ENCODE data around the gene HOXB5.

Gene HOXB5

GRCh38 chr17:48543854-48544348 lies 49.7 kb downstream of the HOXB5 start:
- H3K4me1 ChIP-seq (ENCODE audit: control insufficient read depth in 1 of 2, insufficient read depth in 2 of 2, low read length in 2 of 2), result peaks cover 10 to 32% of the 10 kb centered on the region in 2 experiments
- H3K4me2 ChIP-seq (ENCODE audit: low read length), result peak overlapping the region; percentile 65
- peaks cover 28% of the 10 kb centered on the region for H3K79me2 ChIP-seq (ENCODE audit: control insufficient read depth, insufficient read depth, low read length, poor library complexity)
- peak overlapping the region; percentile 91 for H2AK5ac ChIP-seq (ENCODE audit: low read length)
- peak overlapping the region; percentile 93 for H4K91ac ChIP-seq (ENCODE audit: low read depth, low read length)
- H3K27ac ChIP-seq (ENCODE audit: low read depth, low read length), result peak overlapping the region; percentile 92
- H2BK5ac ChIP-seq (ENCODE audit: low read depth, low read length, poor library complexity), result peak overlapping the region; percentile 96
- peak overlapping the region; percentile 43 for H4K12ac ChIP-seq (ENCODE audit: low read depth, low read length)
- peaks cover 2 to 10% of the 10 kb centered on the region in 2 experiments for H3K36me3 ChIP-seq (ENCODE audit: control insufficient read depth in 1 of 2, insufficient read depth in 2 of 2, low read length in 2 of 2)
- H2BK120ac ChIP-seq (ENCODE audit: insufficient read depth, low read length, poor library complexity), result peak overlapping the region; percentile 83
- peak overlapping the region; percentile 97 for H3K4ac ChIP-seq (ENCODE audit: low read depth, low read length)
- H3K9ac ChIP-seq (ENCODE audit: low read length), result peak overlapping the region; percentile 85
- H3K79me1 ChIP-seq (ENCODE audit: low read length), result peaks cover 49% of the 10 kb centered on the region
- peak overlapping the region; percentile 58 for H2BK12ac ChIP-seq (ENCODE audit: low read length)
- no peak overlapping the region for H3K23ac ChIP-seq (ENCODE audit: low read length)
- H3K27me3 ChIP-seq (ENCODE audit: insufficient read depth, low read length), result no peaks in the 10 kb centered on the region
- DNase-seq, result no peak
- H4K8ac ChIP-seq (ENCODE audit: low read depth, low read length), result peak overlapping the region; percentile 88
- peak overlapping the region; percentile 82 for H3K4me3 ChIP-seq (ENCODE audit: low read depth, low read length)
- H3K18ac ChIP-seq (ENCODE audit: low read length), result peak overlapping the region; percentile 92
- peak overlapping the region; percentile 24 for H2AFZ ChIP-seq (ENCODE audit: insufficient read depth, low read length, poor library complexity)
- peak overlapping the region; percentile 84 for H3K14ac ChIP-seq (ENCODE audit: low read length)
- H3K9me3 ChIP-seq (ENCODE audit: insufficient read depth, low read depth, low read length), result no peaks in the 10 kb centered on the region
- no CpG with 5 or more reads among the region's 20 CpGs for WGBS (ENCODE audit: extremely low coverage, insufficient coverage, insufficient read length)

- H3K27ac ChIP-seq (ENCODE audit: low read depth, low read length), result peak overlapping the region; percentile 92
- peak overlapping the region; percentile 83 for H2AFZ ChIP-seq (ENCODE audit: insufficient read depth, low read length, poor library complexity)
- peak overlapping the region; percentile 83 for H4K91ac ChIP-seq (ENCODE audit: low read depth, low read length)
- H3K9ac ChIP-seq (ENCODE audit: low read length), result peak overlapping the region; percentile 83
- H2BK12ac ChIP-seq (ENCODE audit: low read length), result peak overlapping the region; percentile 86
- peak overlapping the region; percentile 91 for H2BK5ac ChIP-seq (ENCODE audit: low read depth, low read length, poor library complexity)
- peak overlapping the region; percentile 73 for H4K12ac ChIP-seq (ENCODE audit: low read depth, low read length)
- no peak overlapping the region for H3K23ac ChIP-seq (ENCODE audit: low read length)
- H3K4me1 ChIP-seq (ENCODE audit: control insufficient read depth in 1 of 2, insufficient read depth in 2 of 2, low read length in 2 of 2), result peaks cover 10 to 29% of the 10 kb centered on the region in 2 experiments
- peak overlapping the region; percentile 97 for H3K4ac ChIP-seq (ENCODE audit: low read depth, low read length)
- H3K27me3 ChIP-seq (ENCODE audit: insufficient read depth, low read length), result no peaks in the 10 kb centered on the region
- peak overlapping the region; percentile 92 for H2AK5ac ChIP-seq (ENCODE audit: low read length)
- peak overlapping the region; percentile 78 for H2BK120ac ChIP-seq (ENCODE audit: insufficient read depth, low read length, poor library complexity)
- DNase-seq, result peak; percentile 63 to 82
- H3K79me1 ChIP-seq (ENCODE audit: low read length), result peaks cover 49% of the 10 kb centered on the region
- peaks cover 28% of the 10 kb centered on the region for H3K79me2 ChIP-seq (ENCODE audit: control insufficient read depth, insufficient read depth, low read length, poor library complexity)
- peak overlapping the region; percentile 82 for H3K4me3 ChIP-seq (ENCODE audit: low read depth, low read length)
- peaks cover 2 to 10% of the 10 kb centered on the region in 2 experiments for H3K36me3 ChIP-seq (ENCODE audit: control insufficient read depth in 1 of 2, insufficient read depth in 2 of 2, low read length in 2 of 2)
- peak overlapping the region; percentile 99 for H3K14ac ChIP-seq (ENCODE audit: low read length)
- H3K9me3 ChIP-seq (ENCODE audit: insufficient read depth, low read depth, low read length), result no peaks in the 10 kb centered on the region
- WGBS (ENCODE audit: extremely low coverage, insufficient coverage, insufficient read length), result no CpG with 5 or more reads among the region's 72 CpGs
- peak overlapping the region; percentile 88 for H4K8ac ChIP-seq (ENCODE audit: low read depth, low read length)
- peak overlapping the region; percentile 97 for H3K18ac ChIP-seq (ENCODE audit: low read length)
- H3K4me2 ChIP-seq (ENCODE audit: low read length), result peak overlapping the region; percentile 65
Measured at GRCh38 chr17:48543107-48543853, 50.3 kb downstream of the HOXB5 start.

GRCh38 chr17:48542698-48543106 lies 50.9 kb downstream of the HOXB5 start:
- H2BK5ac ChIP-seq (ENCODE audit: low read depth, low read length, poor library complexity), result peak overlapping the region; percentile 91
- H3K4ac ChIP-seq (ENCODE audit: low read depth, low read length), result peak overlapping the region; percentile 97
- peak overlapping the region; percentile 65 for H4K12ac ChIP-seq (ENCODE audit: low read depth, low read length)
- peak overlapping the region; percentile 63 for H2BK12ac ChIP-seq (ENCODE audit: low read length)
- no peaks in the 10 kb centered on the region for H3K9me3 ChIP-seq (ENCODE audit: insufficient read depth, low read depth, low read length)
- peak overlapping the region; percentile 99 for H3K14ac ChIP-seq (ENCODE audit: low read length)
- peak overlapping the region; percentile 82 for H3K4me3 ChIP-seq (ENCODE audit: low read depth, low read length)
- no peak overlapping the region for H2AFZ ChIP-seq (ENCODE audit: insufficient read depth, low read length, poor library complexity)
- H2BK120ac ChIP-seq (ENCODE audit: insufficient read depth, low read length, poor library complexity), result peak overlapping the region; percentile 78
- H4K91ac ChIP-seq (ENCODE audit: low read depth, low read length), result peak overlapping the region; percentile 83
- WGBS (ENCODE audit: extremely low coverage, insufficient coverage, insufficient read length), result no CpG with 5 or more reads among the region's 12 CpGs
- no peak for DNase-seq
- peak overlapping the region; percentile 86 for H3K4me2 ChIP-seq (ENCODE audit: low read length)
- H3K27me3 ChIP-seq (ENCODE audit: insufficient read depth, low read length), result no peaks in the 10 kb centered on the region
- H3K18ac ChIP-seq (ENCODE audit: low read length), result peak overlapping the region; percentile 97
- H3K4me1 ChIP-seq (ENCODE audit: control insufficient read depth in 1 of 2, insufficient read depth in 2 of 2, low read length in 2 of 2), result peaks cover 10 to 25% of the 10 kb centered on the region in 2 experiments
- peak overlapping the region; percentile 88 for H4K8ac ChIP-seq (ENCODE audit: low read depth, low read length)
- peaks cover 49% of the 10 kb centered on the region for H3K79me1 ChIP-seq (ENCODE audit: low read length)
- H3K9ac ChIP-seq (ENCODE audit: low read length), result peak overlapping the region; percentile 83
- peaks cover 28% of the 10 kb centered on the region for H3K79me2 ChIP-seq (ENCODE audit: control insufficient read depth, insufficient read depth, low read length, poor library complexity)
- H2AK5ac ChIP-seq (ENCODE audit: low read length), result peak overlapping the region; percentile 87
- H3K36me3 ChIP-seq (ENCODE audit: control insufficient read depth in 1 of 2, insufficient read depth in 2 of 2, low read length in 2 of 2), result peaks cover 2 to 10% of the 10 kb centered on the region in 2 experiments
- peak overlapping the region; percentile 94 for H3K27ac ChIP-seq (ENCODE audit: low read depth, low read length)
- no peak overlapping the region for H3K23ac ChIP-seq (ENCODE audit: low read length)

GRCh38 chr17:48542114-48542656 lies 51.4 kb downstream of the HOXB5 start:
- Histone ChIP-seq H3K4ac (ENCODE audit: low read depth, low read length) (peak overlapping the region; percentile 61), H3K23ac (ENCODE audit: low read length) (no peak overlapping the region), H3K79me2 (ENCODE audit: control insufficient read depth, insufficient read depth, low read length, poor library complexity) (peaks cover 28% of the 10 kb centered on the region), H3K4me1 (ENCODE audit: control insufficient read depth in 1 of 2, insufficient read depth in 2 of 2, low read length in 2 of 2) (peaks cover 10 to 27% of the 10 kb centered on the region in 2 experiments), H3K9me3 (ENCODE audit: insufficient read depth, low read depth, low read length) (no peaks in the 10 kb centered on the region), H3K18ac (ENCODE audit: low read length) (peak overlapping the region; percentile 99), H3K79me1 (ENCODE audit: low read length) (peaks cover 52% of the 10 kb centered on the region), H2AFZ (ENCODE audit: insufficient read depth, low read length, poor library complexity) (peak overlapping the region; percentile 61), H3K4me3 (ENCODE audit: low read depth, low read length) (peak overlapping the region; percentile 72), H3K14ac (ENCODE audit: low read length) (peak overlapping the region; percentile 77), H4K8ac (ENCODE audit: low read depth, low read length) (peak overlapping the region; percentile 82), H2AK5ac (ENCODE audit: low read length) (peak overlapping the region; percentile 11), H2BK5ac (ENCODE audit: low read depth, low read length, poor library complexity) (peak overlapping the region; percentile 99), H3K27ac (ENCODE audit: low read depth, low read length) (peak overlapping the region; percentile 94), H3K27me3 (ENCODE audit: insufficient read depth, low read length) (no peaks in the 10 kb centered on the region), H3K4me2 (ENCODE audit: low read length) (peak overlapping the region; percentile 86), H4K12ac (ENCODE audit: low read depth, low read length) (peak overlapping the region; percentile 97), H3K9ac (ENCODE audit: low read length) (peak overlapping the region; percentile 90), H2BK12ac (ENCODE audit: low read length) (peak overlapping the region; percentile 25), H4K91ac (ENCODE audit: low read depth, low read length) (peak overlapping the region; percentile 80), H3K36me3 (ENCODE audit: control insufficient read depth in 1 of 2, insufficient read depth in 2 of 2, low read length in 2 of 2) (peaks cover 2 to 10% of the 10 kb centered on the region in 2 experiments), H2BK120ac (ENCODE audit: insufficient read depth, low read length, poor library complexity) (peak overlapping the region; percentile 96)
- no CpG with 5 or more reads among the region's 27 CpGs for WGBS (ENCODE audit: extremely low coverage, insufficient coverage, insufficient read length)
- no peak for DNase-seq

All from trophoblast cell (in vitro differentiated cells and primary cell).